ENCODE data around the gene PDXDC1.
"Not testable (repeated sequence)": the region's sequence is repeated elsewhere in the genome, so short reads cannot be mapped to it uniquely, and the experiment has no call there.

Gene PDXDC1

GRCh38 chr16:15154005-15154404 lies 179.2 kb downstream of the PDXDC1 start:
- not testable (repeated sequence) for H3K36me3 Mint-ChIP-seq (ENCODE audit: low read depth); H3K9me3 Mint-ChIP-seq; H3K27ac Mint-ChIP-seq; H3K27me3 Mint-ChIP-seq (ENCODE audit: low read depth); H3K4me1 Mint-ChIP-seq
- peak overlapping the region; percentile 71 to 78 (median 74) for H3K4me3 Mint-ChIP-seq

GRCh38 chr16:15154650-15155562 lies 180.1 kb downstream of the PDXDC1 start:
- not testable (repeated sequence) for H3K36me3 Mint-ChIP-seq (ENCODE audit: low read depth); H3K9me3 Mint-ChIP-seq
- peak overlapping the region in 2 of 3 experiments; percentile 40 to 80 for H3K27ac Mint-ChIP-seq

GRCh38 chr16:15157644-15158043 lies 182.8 kb downstream of the PDXDC1 start:
- H3K36me3 Mint-ChIP-seq (ENCODE audit: low read depth); H3K4me1 Mint-ChIP-seq; H3K27me3 Mint-ChIP-seq (ENCODE audit: low read depth); H3K27ac Mint-ChIP-seq; H3K9me3 Mint-ChIP-seq; H3K4me3 Mint-ChIP-seq: not testable (repeated sequence)

More at GRCh38 chr16:15154650-15155562, 180.1 kb downstream of the PDXDC1 start:
- not testable (repeated sequence) for H3K27me3 Mint-ChIP-seq (ENCODE audit: low read depth); H3K4me1 Mint-ChIP-seq
- H3K4me3 Mint-ChIP-seq = peak overlapping the region; percentile 79 to 83 (median 82)

GRCh38 chr16:15159671-15160070 lies 184.8 kb downstream of the PDXDC1 start:
- H3K27me3 Mint-ChIP-seq (ENCODE audit: low read depth); H3K27ac Mint-ChIP-seq; H3K9me3 Mint-ChIP-seq; H3K4me3 Mint-ChIP-seq; H3K4me1 Mint-ChIP-seq; H3K36me3 Mint-ChIP-seq (ENCODE audit: low read depth): not testable (repeated sequence)

- H3K27me3 Mint-ChIP-seq (ENCODE audit: low read depth); H3K36me3 Mint-ChIP-seq (ENCODE audit: low read depth); H3K4me3 Mint-ChIP-seq; H3K4me1 Mint-ChIP-seq; H3K9me3 Mint-ChIP-seq; H3K27ac Mint-ChIP-seq: not testable (repeated sequence)
Measured at GRCh38 chr16:15160571-15160970, 185.7 kb downstream of the PDXDC1 start.

DNA sequence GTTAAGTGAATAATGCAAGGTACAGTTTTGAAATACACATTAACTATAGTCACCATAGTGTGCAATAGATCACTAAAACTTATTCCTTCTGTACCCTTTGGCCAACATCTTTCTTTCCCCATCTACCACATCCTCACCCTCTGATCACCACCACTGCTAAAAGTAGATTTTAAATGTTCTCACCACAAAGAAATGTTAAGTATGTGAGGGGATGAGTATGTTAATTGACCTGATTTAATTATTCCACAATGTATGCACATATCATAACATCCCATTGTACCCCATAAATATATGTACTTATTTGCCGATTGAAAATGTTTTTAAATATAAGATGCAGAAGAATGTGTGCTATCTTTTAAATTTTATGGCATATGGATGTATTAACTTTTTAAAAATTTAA lies 188.2 kb downstream of the PDXDC1 start:
- H3K4me1 Mint-ChIP-seq; H3K27me3 Mint-ChIP-seq (ENCODE audit: low read depth): not testable (repeated sequence)

GRCh38 chr16:15166177-15166576 lies 191.4 kb downstream of the PDXDC1 start:
- not testable (repeated sequence) for H3K27me3 Mint-ChIP-seq (ENCODE audit: low read depth); H3K4me1 Mint-ChIP-seq; H3K9me3 Mint-ChIP-seq; H3K36me3 Mint-ChIP-seq (ENCODE audit: low read depth); H3K4me3 Mint-ChIP-seq; H3K27ac Mint-ChIP-seq

More for the DNA sequence above, 188.2 kb downstream of the PDXDC1 start:
- not testable (repeated sequence) for H3K36me3 Mint-ChIP-seq (ENCODE audit: low read depth); H3K27ac Mint-ChIP-seq; H3K4me3 Mint-ChIP-seq; H3K9me3 Mint-ChIP-seq

DNA sequence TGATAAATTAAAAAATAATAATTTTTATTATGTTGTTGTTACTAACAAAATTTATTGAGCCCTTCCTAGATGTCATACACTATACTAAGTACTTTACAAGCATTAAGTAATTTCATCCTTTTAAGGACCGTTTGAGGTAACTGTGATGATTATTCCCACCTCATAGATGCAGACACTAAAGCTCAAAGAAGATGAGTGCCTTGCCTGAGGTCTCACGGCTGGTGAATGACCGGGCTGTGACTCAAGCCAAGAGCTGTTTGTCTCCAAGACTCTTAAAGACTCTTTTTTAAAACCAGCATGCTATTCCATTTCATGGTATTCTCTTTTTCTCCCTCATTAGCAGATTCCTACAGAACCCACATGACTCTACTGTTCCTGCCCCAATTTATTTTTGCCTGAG lies 193.5 kb downstream of the PDXDC1 start:
- H3K4me1 Mint-ChIP-seq; H3K27ac Mint-ChIP-seq; H3K36me3 Mint-ChIP-seq (ENCODE audit: low read depth); H3K4me3 Mint-ChIP-seq; H3K27me3 Mint-ChIP-seq (ENCODE audit: low read depth); H3K9me3 Mint-ChIP-seq: not testable (repeated sequence)

DNA sequence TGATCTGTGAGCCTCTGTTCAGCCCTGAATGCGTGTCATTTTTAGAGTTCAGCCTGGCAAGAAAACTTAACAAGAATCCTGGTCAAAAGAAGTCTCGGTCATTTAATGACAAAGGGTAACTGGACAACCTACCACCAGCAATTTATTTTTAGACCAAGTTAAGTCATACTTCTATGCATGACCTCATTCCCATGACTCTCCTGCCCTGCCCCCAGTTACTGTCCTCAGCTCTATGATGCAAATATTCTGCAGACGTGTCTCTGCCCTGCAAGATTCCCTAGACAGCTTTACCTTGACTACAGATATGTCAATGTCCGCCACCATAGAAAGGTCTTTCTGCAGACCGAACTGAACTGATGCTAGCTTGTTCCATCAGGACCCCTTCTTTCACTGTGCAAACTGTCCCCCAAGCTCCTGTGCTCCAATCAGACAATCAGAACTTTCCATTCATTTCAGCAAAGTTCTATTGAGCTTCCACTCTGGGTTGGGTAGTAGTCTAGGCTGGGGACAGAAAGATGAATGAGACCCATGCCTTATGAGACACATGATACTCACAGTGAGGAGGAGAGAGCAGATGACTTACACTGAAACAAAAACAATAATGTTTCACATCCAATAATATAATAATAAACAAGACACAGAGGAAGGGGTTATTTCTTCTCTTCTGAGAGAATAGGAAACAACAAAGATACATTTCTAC lies 194.3 kb downstream of the PDXDC1 start:
- H3K9me3 Mint-ChIP-seq; H3K4me3 Mint-ChIP-seq; H3K27ac Mint-ChIP-seq; H3K36me3 Mint-ChIP-seq (ENCODE audit: low read depth); H3K4me1 Mint-ChIP-seq; H3K27me3 Mint-ChIP-seq (ENCODE audit: low read depth): not testable (repeated sequence)

- not testable (repeated sequence) for H3K9me3 Mint-ChIP-seq; H3K36me3 Mint-ChIP-seq (ENCODE audit: low read depth); H3K4me1 Mint-ChIP-seq; H3K27me3 Mint-ChIP-seq (ENCODE audit: low read depth); H3K4me3 Mint-ChIP-seq; H3K27ac Mint-ChIP-seq
Measured at GRCh38 chr16:15179909-15180308, 205.1 kb downstream of the PDXDC1 start.

DNA sequence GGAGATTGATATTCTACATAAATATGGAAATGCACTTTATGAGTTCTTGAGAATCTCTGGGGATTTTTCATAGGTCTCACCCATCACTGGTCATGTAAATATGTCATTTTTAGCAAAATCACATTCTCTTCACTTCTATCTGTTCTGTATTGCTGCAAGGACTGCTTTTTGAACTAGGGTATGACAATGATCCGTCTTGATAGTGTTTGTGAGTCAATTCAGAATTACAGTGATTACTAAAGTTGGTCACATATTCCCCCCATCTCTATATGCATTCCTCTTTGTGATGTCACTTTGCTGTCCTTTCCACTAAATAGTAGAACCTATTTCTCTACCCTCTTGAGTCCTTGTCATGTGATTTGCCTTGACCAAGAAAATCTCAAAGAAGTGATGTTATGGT lies 206.1 kb downstream of the PDXDC1 start:
- H3K9me3 Mint-ChIP-seq; H3K4me1 Mint-ChIP-seq; H3K27ac Mint-ChIP-seq; H3K36me3 Mint-ChIP-seq (ENCODE audit: low read depth); H3K4me3 Mint-ChIP-seq: not testable (repeated sequence)
- H3K27me3 Mint-ChIP-seq (ENCODE audit: low read depth) = peaks cover 10% of the 10 kb centered on the region

DNA sequence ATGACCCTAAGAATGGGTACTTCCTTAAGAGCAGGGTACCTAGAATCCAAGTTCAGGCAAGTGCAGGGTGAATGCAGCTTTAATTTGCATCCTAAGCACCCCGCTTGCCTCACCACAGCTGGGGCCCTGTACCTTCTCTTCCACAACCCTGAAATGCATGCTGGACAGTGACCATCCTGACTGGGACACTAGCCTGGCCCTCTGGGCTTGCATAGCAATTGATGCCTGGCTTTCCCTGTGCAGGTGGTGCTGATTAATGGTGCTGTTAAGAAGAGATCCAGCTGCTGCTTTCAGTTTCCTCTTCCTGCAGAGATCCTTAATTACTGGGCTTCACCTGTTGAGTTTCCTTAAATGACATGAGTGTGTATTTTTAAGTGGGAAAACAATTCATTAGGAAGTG lies 209.2 kb downstream of the PDXDC1 start:
- not testable (repeated sequence) for H3K4me1 Mint-ChIP-seq; H3K27ac Mint-ChIP-seq; H3K36me3 Mint-ChIP-seq (ENCODE audit: low read depth); H3K9me3 Mint-ChIP-seq; H3K4me3 Mint-ChIP-seq
- peaks cover 17% of the 10 kb centered on the region for H3K27me3 Mint-ChIP-seq (ENCODE audit: low read depth)
